ENCODE data around the gene NDEL1. TPM values are rescaled to one million over a fixed set of nuclear protein-coding genes. Genes with fewer than 3 reads are reported as not detected.

NDEL1 gene
- total RNA-seq, 1 donor from 2014 or later, result 24.8 TPM

- ATAC-seq (ENCODE audit: poor library complexity) (no peak), DNase-seq (no peak)
- intact Hi-C loops (cut with DNase I), result loop anchor here (5.0 to 10.0 kb wide), 2 partner anchors 331 to 374 kb away; partner anchors contain the start of gene CCDC42
These were observed 24.8 kb upstream of the NDEL1 start for GRCh38 chr17:8410883-8411238.

GRCh38 chr17:8412089-8412488, 23.6 kb upstream of the NDEL1 start:
- DNase-seq (no peak), ATAC-seq (ENCODE audit: poor library complexity) (no peak)
- intact Hi-C loops (cut with DNase I), result loop anchor here (5.0 to 10.0 kb wide), 2 partner anchors 330 to 373 kb away; partner anchors contain the start of gene CCDC42

GRCh38 chr17:8413328-8413727, 22.4 kb upstream of the NDEL1 start:
- intact Hi-C loops (cut with DNase I), result loop anchor here (5.0 to 10.0 kb wide), 2 partner anchors 329 to 371 kb away; partner anchors contain the start of gene CCDC42
- ATAC-seq (ENCODE audit: poor library complexity) (no peak), DNase-seq (no peak)

- no peak for DNase-seq
- ATAC-seq (ENCODE audit: poor library complexity), result no peak
- intact Hi-C loops (cut with DNase I), result loop anchor here (5.0 to 10.0 kb wide), 2 partner anchors 328 to 371 kb away; partner anchors contain the start of gene CCDC42
These were observed 21.7 kb upstream of the NDEL1 start for GRCh38 chr17:8413938-8414337.

GRCh38 chr17:8417806-8418205, 17.9 kb upstream of the NDEL1 start:
- no peak for ATAC-seq (ENCODE audit: poor library complexity)
- DNase-seq, result no peak
- intact Hi-C loops (cut with DNase I), result loop anchor here (10.0 kb wide), 1 partner anchor 367 kb away; no protein-coding TSS in a partner anchor

GRCh38 chr17:8418471-8418870, 17.2 kb upstream of the NDEL1 start:
- ATAC-seq (ENCODE audit: poor library complexity) (no peak), DNase-seq (no peak)
- intact Hi-C loops (cut with DNase I), result loop anchor here (10.0 kb wide), 1 partner anchor 366 kb away; no protein-coding TSS in a partner anchor

GRCh38 chr17:8419305-8419704, 16.4 kb upstream of the NDEL1 start:
- ATAC-seq (ENCODE audit: poor library complexity) (no peak), DNase-seq (no peak)
- intact Hi-C loops (cut with DNase I), result loop anchor here (10.0 kb wide), 1 partner anchor 365 kb away; no protein-coding TSS in a partner anchor

- intact Hi-C loops (cut with DNase I), result no loop called here
- peak; percentile 66 for DNase-seq
- peak; percentile 94 for ATAC-seq (ENCODE audit: poor library complexity)
These were observed 15.4 kb upstream of the NDEL1 start for GRCh38 chr17:8420041-8420934.

- ATAC-seq (ENCODE audit: poor library complexity) (no peak), DNase-seq (no peak)
- intact Hi-C loops (cut with DNase I), result no loop called here
These were observed 14.1 kb upstream of the NDEL1 start for GRCh38 chr17:8421571-8421970.

- DNase-seq, result no peak
- no peak for ATAC-seq (ENCODE audit: poor library complexity)
- intact Hi-C loops (cut with DNase I), result no loop called here
These were observed 9.5 kb upstream of the NDEL1 start for GRCh38 chr17:8426094-8426720.

GRCh38 chr17:8426802-8427201, 8.9 kb upstream of the NDEL1 start:
- no peak for ATAC-seq (ENCODE audit: poor library complexity)
- DNase-seq, result no peak
- intact Hi-C loops (cut with DNase I), result no loop called here

GRCh38 chr17:8430966-8431365, 4.7 kb upstream of the NDEL1 start:
- peak; percentile 2 for ATAC-seq (ENCODE audit: poor library complexity)
- intact Hi-C loops (cut with DNase I), result no loop called here
- peak; percentile 78 for DNase-seq

GRCh38 chr17:8436169-8436843, 622 bp downstream of the NDEL1 start:
- intact Hi-C loops (cut with DNase I), result no loop called here
- DNase-seq, result peak; percentile 78
- peak; percentile 85 for ATAC-seq (ENCODE audit: poor library complexity)

GRCh38 chr17:8436844-8437171, 1.1 kb downstream of the NDEL1 start:
- ATAC-seq (ENCODE audit: poor library complexity), result no peak
- intact Hi-C loops (cut with DNase I), result no loop called here
- DNase-seq, result no peak

GRCh38 chr17:8438441-8438840, 2.8 kb downstream of the NDEL1 start:
- no peak for DNase-seq
- no peak for ATAC-seq (ENCODE audit: poor library complexity)
- intact Hi-C loops (cut with DNase I), result no loop called here

- intact Hi-C loops (cut with DNase I), result no loop called here
- no peak for DNase-seq
- no peak for ATAC-seq (ENCODE audit: poor library complexity)
These were observed 4.0 kb downstream of the NDEL1 start for GRCh38 chr17:8439681-8440080.

- ATAC-seq (ENCODE audit: poor library complexity) (no peak), DNase-seq (no peak)
- intact Hi-C loops (cut with DNase I), result no loop called here
These were observed 6.0 kb downstream of the NDEL1 start for GRCh38 chr17:8441690-8442089.

- DNase-seq, result no peak
- intact Hi-C loops (cut with DNase I), result no loop called here
- no peak for ATAC-seq (ENCODE audit: poor library complexity)
These were observed 6.6 kb downstream of the NDEL1 start for GRCh38 chr17:8442310-8442709.

GRCh38 chr17:8443756-8444155, 8.1 kb downstream of the NDEL1 start:
- no peak for DNase-seq
- no peak for ATAC-seq (ENCODE audit: poor library complexity)
- intact Hi-C loops (cut with DNase I), result no loop called here

Measured in Right ventricle myocardium superior (tissue), 1 donor.